ENCODE results near the gene YBX2. TPM values are rescaled to one million over a fixed set of nuclear protein-coding genes. Genes with fewer than 3 reads are reported as not detected.
A peak's percentile ranks its signal among the peaks of the same experiment; 100 is the strongest.
"Not testable (repeated sequence)": the region's sequence is repeated elsewhere in the genome, so short reads cannot be mapped to it uniquely, and the experiment has no call there.

YBX2 gene
- total RNA-seq, 1 donor from 2014 or later: 0.81 TPM

GRCh38 chr17:7250695-7251627, 43.5 kb downstream of the YBX2 start:
- ATAC-seq (no peak), DNase-seq (ENCODE audit: low spot score) (peak; percentile 52)

- DNase-seq (ENCODE audit: low spot score) (no peak), ATAC-seq (no peak)
Observed at GRCh38 chr17:7249830-7250229, 44.6 kb downstream of the YBX2 start.

GRCh38 chr17:7249214-7249613, 45.2 kb downstream of the YBX2 start:
- no peak for DNase-seq (ENCODE audit: low spot score)

GRCh38 chr17:7248796-7249195, 45.6 kb downstream of the YBX2 start:
- ATAC-seq: no peak
- DNase-seq (ENCODE audit: low spot score): no peak

More at GRCh38 chr17:7249214-7249613, 45.2 kb downstream of the YBX2 start:
- no peak for ATAC-seq

- DNase-seq (ENCODE audit: low spot score): no peak
Observed at GRCh38 chr17:7246779-7247178, 47.7 kb downstream of the YBX2 start.

GRCh38 chr17:7243838-7244237, 50.6 kb downstream of the YBX2 start:
- peak; percentile 47 for DNase-seq (ENCODE audit: low spot score)
- ATAC-seq: not testable (repeated sequence)

More at GRCh38 chr17:7246779-7247178, 47.7 kb downstream of the YBX2 start:
- ATAC-seq: no peak

- no peak for DNase-seq (ENCODE audit: low spot score)
- no peak for ATAC-seq
Observed at GRCh38 chr17:7243453-7243729, 51.0 kb downstream of the YBX2 start.

- ATAC-seq (peak; percentile 61), DNase-seq (ENCODE audit: low spot score) (peak; percentile 97)
Observed at GRCh38 chr17:7242717-7243452, 51.6 kb downstream of the YBX2 start.

- peak; percentile 63 for ATAC-seq
Observed at GRCh38 chr17:7241783-7242716, 52.4 kb downstream of the YBX2 start, which contains the start of gene GABARAP. GABARAP (minus strand) TSS chr17:7242449; CDS start chr17:7242330, 119 bp downstream.

GRCh38 chr17:7241090-7241733, 53.2 kb downstream of the YBX2 start:
- no peak for ATAC-seq
- DNase-seq (ENCODE audit: low spot score): no peak

More at GRCh38 chr17:7241783-7242716, 52.4 kb downstream of the YBX2 start, which contains the start of gene GABARAP:
- peak; percentile 95 for DNase-seq (ENCODE audit: low spot score)

GRCh38 chr17:7240375-7240774, 54.1 kb downstream of the YBX2 start:
- DNase-seq (ENCODE audit: low spot score): no peak
- ATAC-seq: no peak

GRCh38 chr17:7239091-7240027, 55.1 kb downstream of the YBX2 start, which contains the start of gene PHF23:
PHF23 (minus strand) TSS chr17:7239457; CDS start chr17:7239279, 178 bp downstream.
- peak; percentile 99 for DNase-seq (ENCODE audit: low spot score)
- ATAC-seq: peak; percentile 72

- ATAC-seq: no peak
- no peak for DNase-seq (ENCODE audit: low spot score)
Observed at GRCh38 chr17:7238420-7239090, 55.9 kb downstream of the YBX2 start.

Other genes with a start within 250 kb of the YBX2 start
- gene CLEC10A, start 214.4 kb downstream of the YBX2 start, total RNA-seq: 1.1 TPM
- gene ASGR2, start 179.8 kb downstream of the YBX2 start, total RNA-seq: 442 TPM
- gene ASGR1, start 115.3 kb downstream of the YBX2 start, total RNA-seq: 526 TPM
- gene DLG4, start 74.8 kb downstream of the YBX2 start, total RNA-seq: 5.5 TPM
- gene ACADVL, start 74.7 kb downstream of the YBX2 start, total RNA-seq: 1,044 TPM
- gene DVL2, start 60.1 kb downstream of the YBX2 start, total RNA-seq: 10.0 TPM
- gene PHF23, start 55.2 kb downstream of the YBX2 start, total RNA-seq: 16.5 TPM
- 235 TPM for gene GABARAP, start 52.2 kb downstream of the YBX2 start, total RNA-seq
- gene CTDNEP1, start 42.9 kb downstream of the YBX2 start, total RNA-seq: 35.1 TPM
- gene ELP5, start 42.4 kb downstream of the YBX2 start, total RNA-seq: 27.5 TPM
- gene CLDN7, start 32.2 kb downstream of the YBX2 start, total RNA-seq: 20.5 TPM
- gene SLC2A4, start 12.9 kb downstream of the YBX2 start, total RNA-seq: 0.48 TPM
- gene EIF5A, start 13.0 kb upstream of the YBX2 start, total RNA-seq: 242 TPM
- gene GPS2, start 20.7 kb upstream of the YBX2 start, total RNA-seq: 21.2 TPM
- gene NEURL4, start 34.7 kb upstream of the YBX2 start, total RNA-seq: 17.0 TPM
- gene ACAP1, start 41.9 kb upstream of the YBX2 start, total RNA-seq: 3.4 TPM
- gene KCTD11, start 57.5 kb upstream of the YBX2 start, total RNA-seq: 2.6 TPM
- gene TMEM95, start 60.5 kb upstream of the YBX2 start, total RNA-seq: not detected
- 5.2 TPM for gene TNK1, start 86.5 kb upstream of the YBX2 start, total RNA-seq
- 7.0 TPM for gene PLSCR3, start 99.9 kb upstream of the YBX2 start, total RNA-seq
- 80.1 TPM for gene TMEM256, start 109.5 kb upstream of the YBX2 start, total RNA-seq
- 3.9 TPM for gene NLGN2, start 113.2 kb upstream of the YBX2 start, total RNA-seq
- not detected for gene SPEM1, start 125.7 kb upstream of the YBX2 start, total RNA-seq
- gene SPEM2, start 131.0 kb upstream of the YBX2 start, total RNA-seq: not detected
- not detected for gene SPEM3, start 134.2 kb upstream of the YBX2 start, total RNA-seq
- 4.0 TPM for gene TMEM102, start 140.8 kb upstream of the YBX2 start, total RNA-seq
- gene FGF11, start 144.9 kb upstream of the YBX2 start, total RNA-seq: 0.86 TPM
- gene CHRNB1, start 150.4 kb upstream of the YBX2 start, total RNA-seq: 10.9 TPM
- gene ZBTB4, start 185.0 kb upstream of the YBX2 start, total RNA-seq: 7.9 TPM
- gene SLC35G6, start 186.8 kb upstream of the YBX2 start, total RNA-seq: not detected
- 55.9 TPM for gene POLR2A, start 189.7 kb upstream of the YBX2 start, total RNA-seq

All from left lobe of liver (tissue), 2 donors.